Endometrial microvascular endothelial cells (primary cell): Measurements from ENCODE around the gene TIMM9. TPM values are rescaled to one million over a fixed set of nuclear protein-coding genes. Genes with fewer than 3 reads are reported as not detected.
"Not testable (repeated sequence)": the region's sequence is repeated elsewhere in the genome, so short reads cannot be mapped to it uniquely, and the experiment has no call there.

Experiments
- in situ Hi-C: cut with HindIII; loops from 2 replicates; pipeline ENCODE4 v1.10.0; 2017; ENCODE audit warnings: low sequenced_read_pairs, low pct_unique_long_range_greater_than_20kb; ENCODE audit errors: inconsistent ontology term
- total RNA-seq: library from RNA; depleted of rRNA; stranded (reverse); fragments of >200 nt; gene quantifications from one replicate; pipeline ENCODE4 v1.2.3, GENCODE V29; 2015; ENCODE audit errors: inconsistent ontology term

The TIMM9 gene
- total RNA-seq, 1 donor from 2014 or later: 26.9 TPM

DNA sequence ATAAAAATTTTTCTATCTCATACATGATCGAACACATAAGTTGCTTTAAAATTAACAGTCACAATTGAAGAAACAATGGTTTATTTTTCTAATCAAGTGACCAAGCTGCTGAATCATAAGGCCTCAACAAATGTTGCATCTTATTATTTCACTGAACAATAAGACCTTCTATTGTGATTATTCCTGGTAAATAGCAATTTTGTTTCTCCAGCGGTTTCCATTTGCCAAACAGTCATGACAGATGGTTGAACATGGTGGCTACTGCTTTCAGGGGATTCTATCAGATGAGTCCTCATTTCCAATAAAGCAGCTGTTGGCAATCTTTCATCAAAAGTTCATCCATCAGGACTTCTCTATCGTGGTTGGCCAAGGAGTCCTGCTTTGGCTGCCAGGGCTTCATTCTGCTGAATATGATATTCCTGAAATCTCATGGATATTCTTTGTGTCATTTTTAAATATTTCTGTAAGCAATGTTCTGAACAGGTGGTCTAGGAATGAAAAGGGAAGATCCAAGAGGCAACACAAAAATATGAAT, 18.6 kb downstream of the TIMM9 start:
- in situ Hi-C loops: no loop called here

DNA sequence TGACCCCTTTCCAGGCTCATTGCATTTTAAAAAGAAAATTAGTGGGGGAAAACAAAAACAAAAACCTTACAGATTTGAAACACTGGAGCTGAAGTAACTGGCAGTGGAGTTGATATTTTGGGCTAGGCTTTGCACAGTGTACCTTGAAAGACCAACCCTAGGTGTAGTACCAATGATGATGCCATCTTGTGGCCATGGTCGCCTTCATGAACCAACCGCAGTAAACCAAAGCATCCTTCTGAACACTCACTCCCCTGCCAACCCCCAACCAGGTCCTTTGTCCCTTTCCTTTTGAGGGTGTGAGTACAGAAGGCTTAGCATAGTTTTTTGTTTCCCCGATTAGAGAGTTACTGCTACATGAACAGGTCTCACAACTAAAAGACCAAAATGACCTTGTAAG, 25.7 kb downstream of the TIMM9 start:
- in situ Hi-C loops: no loop called here

DNA sequence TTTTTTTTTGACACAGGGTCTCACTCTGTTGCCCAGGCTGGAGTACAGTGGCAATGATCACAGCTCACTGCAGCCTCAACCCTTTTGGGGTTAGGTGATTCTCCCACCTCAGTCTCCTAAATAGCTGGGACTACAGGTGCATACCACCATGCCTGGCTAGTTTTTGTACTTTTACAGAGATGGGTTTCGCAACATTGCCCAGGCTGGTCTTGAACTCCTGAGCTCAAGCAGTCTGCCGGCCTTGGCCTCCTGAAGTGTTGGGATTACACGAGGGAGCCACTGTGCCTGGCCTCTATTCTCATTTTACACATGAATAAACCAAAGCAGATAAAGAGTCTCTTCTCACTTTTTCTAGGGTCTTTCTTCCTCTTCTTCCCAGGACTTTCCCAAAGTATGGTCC, 28.4 kb downstream of the TIMM9 start:
- in situ Hi-C loops: no loop called here

DNA sequence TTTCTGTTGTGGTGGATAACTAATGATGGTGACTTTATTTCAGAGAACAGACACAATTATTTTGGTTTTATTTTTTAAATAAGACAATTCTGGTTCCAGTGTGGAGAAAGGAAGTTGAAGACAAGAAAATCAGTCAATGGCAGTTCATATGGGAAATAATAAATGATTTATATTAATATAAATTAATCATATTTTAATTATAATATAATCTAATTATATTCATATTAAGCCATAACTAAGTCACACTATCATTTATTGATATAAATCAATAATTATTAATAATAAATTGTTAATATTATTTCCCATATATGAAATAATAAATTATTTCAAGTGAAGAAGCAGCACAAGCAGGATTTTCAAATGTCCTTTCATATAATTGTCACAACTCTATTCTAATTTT, 28.8 kb downstream of the TIMM9 start:
- in situ Hi-C loops: no loop called here

- in situ Hi-C loops: no loop called here
These were observed 30.2 kb downstream of the TIMM9 start for GRCh38 chr14:58397156-58397555.

GRCh38 chr14:58395812-58396788, 31.2 kb downstream of the TIMM9 start, which contains the start of gene TOMM20L:
Gene TOMM20L, plus strand, starts transcription at chr14:58395930. Its CDS starts 28 bp downstream, at chr14:58395958.
- in situ Hi-C loops: no loop called here

DNA sequence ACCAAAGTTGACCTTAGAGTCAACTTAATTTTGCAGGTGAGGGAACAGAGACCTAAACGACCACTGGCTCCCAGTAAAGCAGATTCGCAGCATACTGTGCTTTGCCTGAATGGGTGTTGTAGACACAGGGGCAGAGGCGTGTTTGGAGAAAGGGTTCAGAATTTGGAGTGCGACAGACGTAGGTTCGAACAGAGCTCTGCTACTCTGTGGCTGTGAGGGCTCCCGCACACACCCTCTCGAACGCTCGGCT, 31.8 kb downstream of the TIMM9 start:
- in situ Hi-C loops: no loop called here

DNA sequence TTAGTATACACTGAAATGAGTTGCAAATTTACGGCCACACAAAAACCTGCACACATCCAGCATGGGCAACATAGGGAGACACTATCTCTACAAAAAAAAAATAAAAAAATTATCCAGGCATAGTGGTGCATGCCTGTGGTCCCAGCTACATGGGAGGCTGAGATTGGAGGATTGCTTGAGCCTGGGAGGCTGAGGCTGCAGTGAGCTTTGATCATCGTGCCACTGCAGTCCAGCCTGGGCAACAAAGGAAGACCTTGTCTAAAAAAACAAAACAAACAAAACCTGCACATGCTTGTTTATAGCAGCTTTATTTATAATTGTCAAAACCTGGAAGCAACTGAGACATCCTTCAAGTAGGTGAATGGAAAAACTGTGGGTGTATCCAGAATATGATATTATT, 36.5 kb downstream of the TIMM9 start:
- in situ Hi-C loops: no loop called here

- in situ Hi-C loops: no loop called here
These were observed 50.5 kb downstream of the TIMM9 start for GRCh38 chr14:58376791-58377190.

GRCh38 chr14:58368956-58369355, 58.4 kb downstream of the TIMM9 start:
- in situ Hi-C loops: no loop called here

- in situ Hi-C loops: no loop called here
These were observed 60.0 kb downstream of the TIMM9 start for GRCh38 chr14:58367296-58367695.

DNA sequence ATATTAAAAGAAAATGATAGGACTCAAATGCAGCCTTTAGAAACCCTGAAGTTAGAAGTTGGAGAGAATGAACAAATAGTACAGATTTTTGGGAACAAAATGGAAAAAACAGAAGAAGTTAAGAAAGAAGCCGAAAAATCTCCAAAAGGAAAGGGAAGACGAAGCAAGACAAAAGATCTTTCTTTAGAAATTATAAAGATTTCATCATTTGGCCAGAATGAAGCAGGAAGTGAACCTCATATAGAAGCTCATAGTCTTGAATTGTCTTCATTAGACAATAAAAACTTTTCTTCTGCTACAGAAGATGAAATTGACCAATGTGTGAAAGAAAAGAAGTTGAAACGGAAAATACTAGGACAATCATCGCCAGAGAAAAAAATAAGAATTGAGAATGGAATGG, 63.0 kb downstream of the TIMM9 start:
- in situ Hi-C loops: no loop called here

GRCh38 chr14:58362798-58363412, 64.4 kb downstream of the TIMM9 start:
- in situ Hi-C loops: no loop called here

DNA sequence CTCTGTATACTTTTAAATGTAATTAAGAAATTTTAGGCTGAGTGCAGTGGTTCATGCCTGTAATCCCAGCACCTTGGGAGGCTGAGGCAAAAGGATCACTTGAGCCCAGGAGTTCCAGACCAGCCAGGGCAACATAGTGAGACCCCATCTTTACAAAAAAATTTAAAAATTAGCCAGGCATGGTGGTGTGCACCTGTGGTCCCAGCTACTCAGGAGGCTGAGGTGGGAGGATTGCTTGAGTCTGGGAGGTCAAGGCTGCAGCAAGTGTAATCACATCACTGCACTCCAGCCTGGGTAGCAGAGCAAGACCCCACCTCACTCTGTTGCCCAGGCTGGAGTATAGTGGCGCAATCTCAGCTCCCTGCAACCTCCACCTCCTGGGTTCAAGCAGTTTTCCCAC, 65.1 kb downstream of the TIMM9 start:
- in situ Hi-C loops: not testable (repeated sequence)

Other genes with a start within 250 kb of the TIMM9 start
- 131 TPM for gene ACTR10, start 227.4 kb downstream of the TIMM9 start, total RNA-seq
- gene PSMA3, start 182.7 kb downstream of the TIMM9 start, total RNA-seq: 279 TPM
- 4.6 TPM for gene ARID4A, start 129.0 kb downstream of the TIMM9 start, total RNA-seq
- not detected for gene TOMM20L, start 31.6 kb downstream of the TIMM9 start, total RNA-seq
- gene KIAA0586, start 188 bp upstream of the TIMM9 start, total RNA-seq: 29.1 TPM
- 0.19 TPM for gene DACT1, start 210.4 kb upstream of the TIMM9 start, total RNA-seq